H1 (cell line): ENCODE measurements around the gene UTS2B. TPM values are rescaled to one million over a fixed set of nuclear protein-coding genes. Genes with fewer than 3 reads are reported as not detected.

Source experiments
- CTCF ChIA-PET: fragments of 300-600 bp; sonication (Branson Sonifier 250); formaldehyde crosslinking; loops from one replicate; lab custom pipeline; 2021; ENCODE audit not compliant: partially characterized antibody; lab: Charles Lee
- POLR2A ChIA-PET: fragments of 300-600 bp; sonication (Branson Sonifier 250); formaldehyde crosslinking; loops from one replicate; lab custom pipeline; 2021; ENCODE audit warnings: inconsistent platforms; ENCODE audit not compliant: partially characterized antibody; lab: Charles Lee
- DNase-seq, 2 experiments: peaks; one replicate each; pipeline versions ENCODE4 v3.0.0 to v3.0.0-alpha.2; 2010 to 2022; ENCODE audit warnings: low spot score in 2 of 2, low read depth in 1 of 2, mixed read lengths in 1 of 2
- FAIRE-seq: peaks from 2 replicates; lab custom pipeline; 2011; peaks lifted over from hg19 to GRCh38; lab: Jason Lieb, UNC
- H2AFZ ChIP-seq: 2 replicates; pipeline ENCODE4 v1.8.1; 2012; ENCODE audit warnings: low read length, inconsistent platforms
- H2AK5ac ChIP-seq: 2 replicates; pipeline ENCODE4 v1.6.1; 2013; ENCODE audit warnings: low read depth, low read length
- H2BK120ac ChIP-seq: replicated peaks from 2 replicates; pipeline ENCODE3; 2013; ENCODE audit warnings: low read depth, low read length, inconsistent platforms
- H2BK12ac ChIP-seq: 2 replicates; pipeline ENCODE4 v1.6.1; 2013; ENCODE audit warnings: low read depth, low read length
- H2BK15ac ChIP-seq: 2 replicates; pipeline ENCODE4 v1.6.1; 2013; ENCODE audit warnings: low read length
- H2BK20ac ChIP-seq: 2 replicates; pipeline ENCODE4 v1.6.1; 2013; ENCODE audit warnings: low read length
- H2BK5ac ChIP-seq: 2 replicates; pipeline ENCODE4 v1.6.1; 2013; ENCODE audit warnings: low read depth, low read length
- H3K14ac ChIP-seq: 2 replicates; pipeline ENCODE4 v1.6.1; 2013; ENCODE audit warnings: inconsistent platforms; ENCODE audit not compliant: insufficient read length
- H3K18ac ChIP-seq: 2 replicates; pipeline ENCODE4 v1.6.1; 2013; ENCODE audit warnings: low read length; ENCODE audit errors: extremely low read depth
- H3K23ac ChIP-seq: 2 replicates; pipeline ENCODE4 v1.6.1; 2013; ENCODE audit warnings: inconsistent platforms; ENCODE audit not compliant: insufficient read length
- H3K23me2 ChIP-seq: 2 replicates; pipeline ENCODE4 v1.6.1; 2013; ENCODE audit warnings: low read depth, low read length
- H3K27ac ChIP-seq: 2 replicates; pipeline ENCODE4 v1.6.1; 2011; ENCODE audit warnings: low read depth, low read length, inconsistent platforms
- H3K27me3 ChIP-seq, 4 experiments: replicated peaks in 1 of 4; 1 replicate in 1 of 4; 2 replicates in 3 of 4; pipeline versions ENCODE4 v1.6.1 to v1.8.1; 2011 to 2013; ENCODE audit warnings: low read length in 3 of 4, mild to moderate bottlenecking in 3 of 4, inconsistent platforms in 2 of 4, mixed read lengths in 2 of 4, moderate library complexity in 1 of 4; ENCODE audit not compliant: control insufficient read depth in 3 of 4, insufficient read depth in 3 of 4; ENCODE audit errors: extremely low read depth in 1 of 4
- H3K36me3 ChIP-seq, 4 experiments: 2 replicates each; pipeline versions ENCODE4 v1.6.1 to v1.8.1; 2011 to 2013; ENCODE audit warnings: mild to moderate bottlenecking in 4 of 4, low read length in 3 of 4, moderate library complexity in 2 of 4, control low read depth in 1 of 4, inconsistent platforms in 1 of 4; ENCODE audit not compliant: insufficient read depth in 4 of 4, control insufficient read depth in 2 of 4
- H3K4ac ChIP-seq: replicated peaks from 2 replicates; pipeline ENCODE3; 2013; ENCODE audit warnings: low read length, low read depth, mixed read lengths, inconsistent platforms; ENCODE audit not compliant: insufficient read length
- H3K4me1 ChIP-seq, 4 experiments: replicated peaks in 1 of 4; 1 replicate in 1 of 4; 2 replicates in 3 of 4; pipeline versions ENCODE4 v1.6.1 to v1.8.1; 2011 to 2013; ENCODE audit warnings: low read length in 3 of 4, inconsistent platforms in 2 of 4, mixed read lengths in 1 of 4; ENCODE audit not compliant: insufficient read depth in 4 of 4, control insufficient read depth in 3 of 4
- H3K4me2 ChIP-seq, 2 experiments: 2 replicates each; pipeline versions ENCODE4 v1.6.1 to v1.8.1; 2011 to 2013; ENCODE audit warnings: low read depth in 2 of 2, low read length in 2 of 2, control low read depth in 1 of 2, inconsistent platforms in 1 of 2, mild to moderate bottlenecking in 1 of 2; ENCODE audit not compliant: insufficient read depth in 1 of 2
- H3K4me3 ChIP-seq, 4 experiments: fragments of 200-600, 300-600 bp in 1 of 4; sonication (generic), shearing (Covaris generic), sonication (Bioruptor Twin) in 1 of 4; 2 replicates each; pipeline versions ENCODE4 v1.5.1 to v1.8.1; 2011 to 2016; ENCODE audit warnings: low read length in 4 of 4, low read depth in 3 of 4, control low read depth in 2 of 4, inconsistent platforms in 2 of 4, mild to moderate bottlenecking in 2 of 4, mixed read lengths in 1 of 4, moderate library complexity in 1 of 4; ENCODE audit not compliant: insufficient read depth in 2 of 4; ENCODE audit errors: extremely low read depth in 1 of 4
- H3K56ac ChIP-seq: replicated peaks from 2 replicates; pipeline ENCODE3; 2013; ENCODE audit warnings: low read depth, mild to moderate bottlenecking, mixed read lengths, low read length, inconsistent platforms; ENCODE audit not compliant: insufficient read length
- H3K79me1 ChIP-seq: 2 replicates; pipeline ENCODE4 v1.6.1; 2013; ENCODE audit warnings: low read depth, low read length, control low read depth
- H3K79me2 ChIP-seq, 2 experiments: 2 replicates each; pipeline versions ENCODE4 v1.6.1 to v1.8.1; 2012 to 2013; ENCODE audit warnings: low read length in 2 of 2, mild to moderate bottlenecking in 2 of 2, inconsistent platforms in 1 of 2; ENCODE audit not compliant: insufficient read depth in 2 of 2, control insufficient read depth in 1 of 2
- H3K9ac ChIP-seq, 4 experiments: replicated peaks in 1 of 4; 1 replicate in 1 of 4; 2 replicates in 3 of 4; pipeline versions ENCODE4 v1.6.1 to v1.8.1; 2011 to 2013; ENCODE audit warnings: low read depth in 3 of 4, low read length in 3 of 4, control low read depth in 2 of 4, mild to moderate bottlenecking in 2 of 4, moderate library complexity in 2 of 4, inconsistent platforms in 1 of 4; ENCODE audit errors: extremely low read depth in 1 of 4
- H3K9me3 ChIP-seq, 2 experiments: 2 replicates each; pipeline versions ENCODE4 v1.6.1 to v1.8.1; 2012 to 2013; ENCODE audit warnings: mild to moderate bottlenecking in 2 of 2, moderate library complexity in 2 of 2, control low read depth in 1 of 2, inconsistent platforms in 1 of 2, low read depth in 1 of 2, low read length in 1 of 2, mixed read lengths in 1 of 2; ENCODE audit not compliant: insufficient read depth in 2 of 2
- H4K20me1 ChIP-seq, 2 experiments: replicated peaks in 1 of 2; 2 replicates each; pipeline versions ENCODE3 to v1.8.1; 2011 to 2013; ENCODE audit warnings: inconsistent platforms in 2 of 2, low read length in 2 of 2, mild to moderate bottlenecking in 1 of 2; ENCODE audit not compliant: insufficient read depth in 2 of 2, control insufficient read depth in 1 of 2
- H4K5ac ChIP-seq: 2 replicates; pipeline ENCODE4 v1.6.1; 2013; ENCODE audit warnings: low read length, low read depth, mixed read lengths, inconsistent platforms; ENCODE audit not compliant: insufficient read length
- H4K8ac ChIP-seq: 2 replicates; pipeline ENCODE4 v1.8.0; 2013; ENCODE audit warnings: mild to moderate bottlenecking, moderate library complexity, low read length, inconsistent platforms; ENCODE audit not compliant: insufficient read depth; ENCODE audit errors: extremely low read depth
- H4K91ac ChIP-seq: replicated peaks from 2 replicates; pipeline ENCODE3; 2013; ENCODE audit warnings: low read length, mixed read lengths, inconsistent platforms; ENCODE audit not compliant: insufficient read length
- BCL11A ChIP-seq, 2 experiments: IDR thresholded peaks; one replicate each; pipeline ENCODE4 v1.6.1; 2011; ENCODE audit warnings: low read depth in 2 of 2, low read length in 2 of 2, mild to moderate bottlenecking in 2 of 2
- EGR1 ChIP-seq: IDR thresholded peaks from 2 replicates; pipeline ENCODE4 v1.6.1; 2011; ENCODE audit warnings: low read depth, low read length, borderline replicate concordance
- JUN ChIP-seq: IDR thresholded peaks from 2 replicates; pipeline ENCODE4 v1.6.1; 2011; ENCODE audit warnings: low read depth, mild to moderate bottlenecking, improper control_type of control experiment, low read length
- SIX5 ChIP-seq: IDR thresholded peaks from 2 replicates; pipeline ENCODE4 v1.6.1; 2011; ENCODE audit warnings: mild to moderate bottlenecking, low read depth, low read length
- polyA plus RNA-seq, 7 experiments: library from polyadenylated mRNA; depleted of rRNA in 3 of 7; stranded (reverse) in 5 of 7; unstranded in 2 of 7; fragments of >200 nt in 5 of 7; fragments of 200-250 nt in 2 of 7; gene quantifications; 1 replicate in 5 of 7; 2 replicates in 1 of 7; 4 replicates in 1 of 7; pipeline versions ENCODE4 v1.2.1 to v1.2.3, GENCODE V29; 2011 to 2013; ENCODE audit warnings: missing spikeins in 2 of 7, mixed read lengths in 2 of 7
- total RNA-seq: library from RNA; stranded (reverse); fragmentation: NEBNext Ultra II Directional; extraction: Animal tissue kit (Norgen Biotek cat#: 25700); gene quantifications from 2 replicates; pipeline ENCODE4 v1.2.1, GENCODE V29; 2021

The UTS2B gene
- total and polyA plus RNA-seq, 2 of the 8 experiments (the other 6 are each of a cell fraction or from before 2014, with no cell fraction given) = not detected

- no peak for TF ChIP-seq SIX5
- TF ChIP-seq BCL11A (IDR thresholded peaks at IDR 0.05; ENCODE audit: low read depth in 2 of 2, low read length in 2 of 2) = no peak
- TF ChIP-seq JUN = no peak
- no peak for TF ChIP-seq EGR1
- no peaks in the 10 kb centered on the region for H3K79me1 ChIP-seq
- no peak overlapping the region for H3K56ac ChIP-seq
- no peak for DNase-seq
- H4K20me1 ChIP-seq = no peaks in the 10 kb centered on the region
- no peak overlapping the region for H4K5ac ChIP-seq
- no peaks in the 10 kb centered on the region for H3K36me3 ChIP-seq
- POLR2A ChIA-PET = no interaction called here
- H4K8ac ChIP-seq = no peak overlapping the region
- no peak overlapping the region for H2BK120ac ChIP-seq
- no peaks in the 10 kb centered on the region for H3K79me2 ChIP-seq
- H2BK20ac ChIP-seq = no peak overlapping the region
- no peak for FAIRE-seq
- H3K23me2 ChIP-seq = no peaks in the 10 kb centered on the region
- H3K9me3 ChIP-seq = no peaks in the 10 kb centered on the region
- no peak overlapping the region for H3K23ac ChIP-seq
- H3K27ac ChIP-seq = no peak overlapping the region
- no peak overlapping the region for H3K18ac ChIP-seq
- no peak overlapping the region for H2BK5ac ChIP-seq
- H3K4me3 ChIP-seq = no peak overlapping the region
- H3K4me1 ChIP-seq = no peaks in the 10 kb centered on the region
- no peak overlapping the region for H2AFZ ChIP-seq
- H2BK15ac ChIP-seq = no peak overlapping the region
- CTCF ChIA-PET = no interaction called here
- H2AK5ac ChIP-seq = no peak overlapping the region
- no peak overlapping the region for H3K14ac ChIP-seq
- no peak overlapping the region for H3K4ac ChIP-seq
- no peaks in the 10 kb centered on the region for H3K27me3 ChIP-seq
- no peak overlapping the region for H3K9ac ChIP-seq
- H3K4me2 ChIP-seq = no peak overlapping the region
- H4K91ac ChIP-seq = no peak overlapping the region
- H2BK12ac ChIP-seq = no peak overlapping the region
Observed at GRCh38 chr3:191280882-191281281, 49.4 kb downstream of the UTS2B start.
